A673 (cell line): Measurements from ENCODE around the gene ALDH5A1. TPM values are rescaled to one million over a fixed set of nuclear protein-coding genes. Genes with fewer than 3 reads are reported as not detected.

Experiments used
- BruUV-seq: library from RNA; stranded (reverse); fragments of 400-500 nt; replicated peaks from 2 replicates; lab custom pipeline; 2021; lab: Mats Ljungman, UMichigan
- CTCF ChIA-PET: fragments of 300-600 bp; sonication (Branson Sonifier 250); formaldehyde crosslinking; loops from one replicate; lab custom pipeline; 2022; ENCODE audit warnings: antibody characterized with exemption; lab: Charles Lee
- POLR2A ChIA-PET: fragments of 300-600 bp; sonication (Branson Sonifier 250); formaldehyde crosslinking; loops from one replicate; lab custom pipeline; 2022; ENCODE audit warnings: antibody characterized with exemption; ENCODE audit not compliant: low non-redundant PET; lab: Charles Lee
- DNase-seq: peaks from one replicate; pipeline ENCODE4 v3.0.0-alpha.2; 2015; ENCODE audit warnings: low spot score
- H3K27ac ChIP-seq: fragments of 200-600 bp; sonication (generic); 2 replicates; pipeline ENCODE4 v1.5.1; 2016; ENCODE audit warnings: mixed run types, low read depth, mild to moderate bottlenecking, mixed read lengths, antibody characterized with exemption, low read length; ENCODE audit not compliant: poor library complexity, severe bottlenecking
- H3K27me3 ChIP-seq: fragments of 200-600 bp; sonication (generic); replicated peaks from 2 replicates; pipeline ENCODE4 v1.6.1; 2017; ENCODE audit warnings: mixed run types, low read depth, mild to moderate bottlenecking, mixed read lengths, antibody characterized with exemption, low read length; ENCODE audit not compliant: insufficient read depth, poor library complexity
- H3K36me3 ChIP-seq: fragments of 200-600 bp; sonication (generic); 2 replicates; pipeline ENCODE4 v1.6.1; 2016; ENCODE audit warnings: mixed run types, mild to moderate bottlenecking, mixed read lengths, antibody characterized with exemption, low read length; ENCODE audit not compliant: insufficient read depth, poor library complexity, severe bottlenecking
- H3K4me1 ChIP-seq: fragments of 200-600 bp; sonication (generic); 2 replicates; pipeline ENCODE4 v1.6.1; 2017; ENCODE audit warnings: mixed run types, mild to moderate bottlenecking, mixed read lengths, antibody characterized with exemption, low read length; ENCODE audit not compliant: insufficient read depth, poor library complexity, severe bottlenecking
- H3K4me3 ChIP-seq: fragments of 200-600 bp; sonication (generic); 2 replicates; pipeline ENCODE4 v1.5.1; 2016; ENCODE audit warnings: low read depth, mixed run types, mild to moderate bottlenecking, mixed read lengths, low read length; ENCODE audit not compliant: poor library complexity, severe bottlenecking
- H3K9me3 ChIP-seq: fragments of 200-600 bp; sonication (generic); 2 replicates; pipeline ENCODE4 v1.6.1; 2016; ENCODE audit warnings: mixed run types, low read depth, mild to moderate bottlenecking, mixed read lengths, antibody characterized with exemption, low read length; ENCODE audit not compliant: poor library complexity, severe bottlenecking
- CTCF ChIP-seq: fragments of 300-800, 200-600 bp; sonication (generic); conservative IDR thresholded peaks from 2 replicates; pipeline ENCODE4 v1.5.1; 2017; ENCODE audit warnings: low read depth, mild to moderate bottlenecking, antibody characterized with exemption, low read length, moderate library complexity, mixed read lengths
- EZH2 ChIP-seq: fragments of 200-600 bp; sonication (generic); IDR thresholded peaks from 2 replicates; pipeline ENCODE4 v1.6.1; 2017; ENCODE audit warnings: borderline replicate concordance, low read depth, mild to moderate bottlenecking, mixed read lengths, antibody characterized with exemption, low read length; ENCODE audit not compliant: poor library complexity, severe bottlenecking
- intact Hi-C: fragments of 100-400 bp; cut with micrococcal nuclease; formaldehyde crosslinking; loops from one replicate; pipeline ENCODE4 v1.10.0; 2022; ENCODE audit not compliant: unreplicated experiment
- total RNA-seq: library from RNA; stranded (reverse); gene quantifications from 2 replicates; pipeline ENCODE4 v1.2.3, GENCODE V29; 2021

ALDH5A1 gene
- total RNA-seq, 1 experiment from 2014 or later: 4.1 TPM

GRCh38 chr6:24464253-24465038 lies 30.3 kb upstream of the ALDH5A1 start:
- Histone ChIP-seq H3K27me3 (peaks cover 3% of the 10 kb centered on the region), H3K4me3 (no peak overlapping the region), H3K4me1 (no peaks in the 10 kb centered on the region), H3K9me3 (no peaks in the 10 kb centered on the region), H3K27ac (no peak overlapping the region), H3K36me3 (no peaks in the 10 kb centered on the region)
- intact Hi-C loops: no loop called here
- BruUV-seq: no TSS peak
- no peak for TF ChIP-seq CTCF
- no peak for TF ChIP-seq EZH2
- CTCF ChIA-PET: no interaction called here
- POLR2A ChIA-PET: no interaction called here
- DNase-seq: no peak

DNA sequence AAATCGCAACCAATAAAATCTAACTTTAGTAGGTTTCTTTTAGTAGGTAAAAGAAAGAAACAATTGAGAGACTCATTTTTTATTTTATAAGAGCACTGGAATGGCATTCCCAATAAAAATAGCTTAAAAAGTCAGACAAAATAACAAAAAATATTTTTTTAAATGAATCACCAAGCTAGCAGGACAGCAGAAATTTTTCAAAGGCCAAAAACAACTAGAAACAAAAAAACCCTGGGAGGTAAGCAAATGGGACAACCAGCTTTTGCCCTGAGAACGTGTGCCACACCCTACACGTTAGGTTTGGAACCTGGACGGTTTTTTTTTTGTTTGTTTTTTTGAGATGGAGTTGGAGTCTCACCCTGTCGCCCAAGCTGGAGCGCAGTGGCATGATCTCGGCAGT lies 25.0 kb upstream of the ALDH5A1 start:
- Histone ChIP-seq H3K36me3 (no peaks in the 10 kb centered on the region), H3K27ac (no peak overlapping the region), H3K27me3 (no peaks in the 10 kb centered on the region), H3K4me1 (no peaks in the 10 kb centered on the region), H3K9me3 (no peaks in the 10 kb centered on the region), H3K4me3 (no peak overlapping the region)
- BruUV-seq: no TSS peak
- DNase-seq: no peak
- intact Hi-C loops: no loop called here
- CTCF ChIA-PET: no interaction called here
- POLR2A ChIA-PET: no interaction called here
- TF ChIP-seq EZH2 (no peak), CTCF (no peak)

GRCh38 chr6:24472181-24472580 lies 22.6 kb upstream of the ALDH5A1 start:
- Histone ChIP-seq H3K4me1 (no peaks in the 10 kb centered on the region), H3K27ac (no peak overlapping the region), H3K27me3 (no peaks in the 10 kb centered on the region), H3K9me3 (no peaks in the 10 kb centered on the region), H3K4me3 (no peak overlapping the region), H3K36me3 (no peaks in the 10 kb centered on the region)
- ChIA-PET POLR2A (no interaction called here), CTCF (no interaction called here)
- intact Hi-C loops: no loop called here
- BruUV-seq: no TSS peak
- DNase-seq: no peak
- TF ChIP-seq EZH2: no peak
- TF ChIP-seq CTCF: no peak
